B cell (primary cell): ENCODE results near the gene ELAPOR1. TPM values are rescaled to one million over a fixed set of nuclear protein-coding genes. Genes with fewer than 3 reads are reported as not detected.
A peak's percentile ranks its signal among the peaks of the same experiment; 100 is the strongest.

Experiments used
- ATAC-seq: fragments of 200-7000 bp; cut with Tn5 transposase; one replicate; pipeline ENCODE4 v1.10.0; 2021; ENCODE audit warnings: low read depth, mild to moderate bottlenecking, moderate number of reproducible peaks, moderate library complexity
- CTCF ChIA-PET: fragments of 350-600 bp; sonication (Branson Sonifier 250); formaldehyde crosslinking; loops from one replicate; lab custom pipeline; 2021; ENCODE audit warnings: antibody characterized with exemption, inconsistent platforms; lab: Charles Lee
- POLR2A ChIA-PET: fragments of 350-600 bp; sonication (Branson Sonifier 250); formaldehyde crosslinking; loops from one replicate; lab custom pipeline; 2021; ENCODE audit warnings: antibody characterized with exemption; lab: Charles Lee
- DNase-seq: peaks from one replicate; pipeline ENCODE4 v3.0.0; 2013
- H2AFZ ChIP-seq: 2 replicates; pipeline ENCODE4 v1.6.1; 2012; ENCODE audit warnings: mild to moderate bottlenecking, low read depth, low read length; ENCODE audit not compliant: insufficient read depth, poor library complexity, severe bottlenecking
- H3K27ac ChIP-seq, 2 donors: 1 replicate in 1 of 2; 2 replicates in 1 of 2; pipeline ENCODE4 v1.5.1; 2012 to 2013; ENCODE audit warnings: low read length in 2 of 2, mild to moderate bottlenecking in 2 of 2, moderate library complexity in 1 of 2
- H3K27me3 ChIP-seq, 4 experiments: fragments of 200-600 bp in 1 of 4; sonication (generic) in 1 of 4; replicated peaks in 1 of 4; 1 replicate in 2 of 4; 2 replicates in 2 of 4; pipeline versions ENCODE4 v1.6.1 to v1.7.0; 2013 to 2016; ENCODE audit warnings: low read length in 3 of 4, mild to moderate bottlenecking in 2 of 4, mixed read lengths in 1 of 4, moderate library complexity in 1 of 4; ENCODE audit not compliant: insufficient read depth in 4 of 4, control insufficient read depth in 3 of 4; ENCODE audit errors: control extremely low read depth in 1 of 4
- H3K36me3 ChIP-seq, 2 experiments: replicated peaks in 1 of 2; 1 replicate in 1 of 2; 2 replicates in 1 of 2; pipeline versions ENCODE4 v1.6.1 to v1.7.1; 2013; ENCODE audit warnings: low read length in 1 of 2; ENCODE audit not compliant: insufficient read depth in 2 of 2, control insufficient read depth in 1 of 2; ENCODE audit errors: control extremely low read depth in 1 of 2, extremely low read depth in 1 of 2
- H3K4me1 ChIP-seq, 2 donors: fragments of 200-600 bp in 1 of 2; sonication (generic) in 1 of 2; 1 replicate in 1 of 2; 2 replicates in 1 of 2; pipeline versions ENCODE4 v1.5.1 to v1.6.1; 2013 to 2017; ENCODE audit warnings: low read length in 2 of 2; ENCODE audit not compliant: control insufficient read depth in 2 of 2, insufficient read depth in 2 of 2
- H3K4me2 ChIP-seq: replicated peaks from 2 replicates; pipeline ENCODE3; 2012; ENCODE audit warnings: mild to moderate bottlenecking, low read depth, low read length; ENCODE audit not compliant: poor library complexity, severe bottlenecking
- H3K4me3 ChIP-seq, 5 experiments: fragments of 200-600 bp in 1 of 5; sonication (generic) in 1 of 5; 1 replicate in 3 of 5; 2 replicates in 2 of 5; pipeline versions ENCODE4 v1.5.1 to v1.7.0; 2011 to 2016; ENCODE audit warnings: low read length in 4 of 5, mild to moderate bottlenecking in 4 of 5, low read depth in 2 of 5, control low read depth in 1 of 5, moderate library complexity in 1 of 5; ENCODE audit not compliant: insufficient read depth in 1 of 5; ENCODE audit errors: control extremely low read depth in 1 of 5, extremely low read depth in 1 of 5
- H3K79me2 ChIP-seq: fragments of 200-600 bp; sonication (generic); one replicate; pipeline ENCODE4 v1.6.0; 2016; ENCODE audit warnings: low read length; ENCODE audit not compliant: control insufficient read depth, insufficient read depth
- H3K9ac ChIP-seq: fragments of 200-600 bp; sonication (generic); 2 replicates; pipeline ENCODE4 v1.6.1; 2017; ENCODE audit warnings: mild to moderate bottlenecking, low read length, moderate library complexity
- H3K9me3 ChIP-seq, 3 donors: one replicate each; pipeline versions ENCODE4 v1.6.1 to v1.7.1; 2013; ENCODE audit warnings: low read length in 2 of 3; ENCODE audit not compliant: control insufficient read depth in 2 of 3, insufficient read depth in 1 of 3; ENCODE audit errors: control extremely low read depth in 1 of 3
- H4K20me1 ChIP-seq: 2 replicates; pipeline ENCODE4 v1.6.0; 2012; ENCODE audit warnings: mild to moderate bottlenecking, low read length; ENCODE audit not compliant: insufficient read depth, control insufficient read depth, poor library complexity, severe bottlenecking
- H3K27ac Mint-ChIP-seq: one replicate; pipeline ENCODE4 v1.8.0; 2021; ENCODE audit warnings: mixed read lengths
- H3K27me3 Mint-ChIP-seq: one replicate; pipeline ENCODE4 v1.8.0; 2021; ENCODE audit warnings: mixed read lengths
- H3K4me1 Mint-ChIP-seq: one replicate; pipeline ENCODE4 v1.8.0; 2021; ENCODE audit warnings: mixed read lengths
- H3K4me3 Mint-ChIP-seq: one replicate; pipeline ENCODE4 v1.8.0; 2021; ENCODE audit warnings: mixed read lengths
- H3K9me3 Mint-ChIP-seq: one replicate; pipeline ENCODE4 v1.8.0; 2022; ENCODE audit warnings: mixed read lengths; ENCODE audit not compliant: insufficient read depth
- CTCF ChIP-seq: fragments of 200-600 bp; IDR thresholded peaks from one replicate; pipeline ENCODE4 v1.8.0; 2022; ENCODE audit warnings: antibody characterized with exemption, mild to moderate bottlenecking
- EZH2 ChIP-seq: IDR thresholded peaks from 2 replicates; pipeline ENCODE4 v1.6.1; 2012; ENCODE audit warnings: borderline replicate concordance, low read depth, mild to moderate bottlenecking, moderate library complexity, low read length; ENCODE audit not compliant: insufficient read depth, poor library complexity, severe bottlenecking
- WGBS: methylation state at CpG from one replicate; pipeline ENCODE4 v1.1.5; 2013; ENCODE audit warnings: missing lambda C conversion rate; ENCODE audit not compliant: insufficient coverage; 5-methylcytosine and 5-hydroxymethylcytosine counted together
- intact Hi-C: fragments of 100-400 bp; cut with micrococcal nuclease; formaldehyde crosslinking; loops from one replicate; pipeline ENCODE4 v1.10.0; 2022
- polyA plus RNA-seq: library from polyadenylated mRNA; depleted of rRNA; stranded (reverse); fragments of >200 nt; gene quantifications from 2 replicates; pipeline ENCODE4 v1.2.3, GENCODE V29; 2012
- total RNA-seq, 2 donors: library from RNA; stranded (reverse); fragments of 120-200 nt in 1 of 2; gene quantifications; 1 replicate in 1 of 2; 2 replicates in 1 of 2; pipeline versions ENCODE4 v1.2.3 to v1.2.4, GENCODE V29; 2013 to 2022

The ELAPOR1 gene
- total and polyA plus RNA-seq, 2 donors (not counting 1 experiment from before 2014, with no cell fraction given): 2.2 to 2.3 TPM

GRCh38 chr1:109112056-109112651 is 1.8 kb upstream of the ELAPOR1 start:
- H3K4me3 Mint-ChIP-seq: peak overlapping the region; percentile 85
- peak; percentile 12 for ATAC-seq
- 25% methylated on average over 6 of the region's 10 CpGs for WGBS
- Histone ChIP-seq H3K9ac (peak overlapping the region; percentile 59), H2AFZ (peak overlapping the region; percentile 69), H3K4me1 (peaks cover 25 to 26% of the 10 kb centered on the region in 2 donors), H3K4me3 (peak overlapping the region in 2 of 5 experiments; percentile 49 to 54), H3K27ac (peak overlapping the region in 1 of 2 donors; percentile 45), H3K79me2 (peaks cover 3% of the 10 kb centered on the region), H3K9me3 (peaks cover 0 to 6% (median 0%) of the 10 kb centered on the region in 3 donors), H3K4me2 (peak overlapping the region; percentile 86), H3K27me3 (peaks cover 0 to 21% (median 19%) of the 10 kb centered on the region in 4 experiments), H3K36me3 (no peaks in the 10 kb centered on the region), H4K20me1 (no peaks in the 10 kb centered on the region)
- POLR2A ChIA-PET: interaction anchor here (4.8 kb wide), 1 partner anchor 11 kb away, joined by 27 read pairs; no protein-coding TSS in a partner anchor
- H3K9me3 Mint-ChIP-seq: no peaks in the 10 kb centered on the region
- intact Hi-C loops: loop anchor here (1.0 to 5.0 kb wide), 7 partner anchors 12 to 555 kb away; partner anchors contain the start of genes CLCC1, SORT1 and STXBP3
- H3K27me3 Mint-ChIP-seq: peaks cover 26% of the 10 kb centered on the region
- TF ChIP-seq CTCF: no peak
- no peak for TF ChIP-seq EZH2
- peak; percentile 68 for DNase-seq
- H3K4me1 Mint-ChIP-seq: peaks cover 27% of the 10 kb centered on the region
- CTCF ChIA-PET: interaction anchor here (0.8 to 5.7 kb wide), 15 partner anchors 9 to 551 kb away, joined by 3 to 64 read pairs (median 4); partner anchors contain the start of genes SARS1, TAF13 and TMEM167B
- peak overlapping the region; percentile 75 for H3K27ac Mint-ChIP-seq
